ENCODE measurements around the gene LLGL1. TPM values are rescaled to one million over a fixed set of nuclear protein-coding genes. Genes with fewer than 3 reads are reported as not detected.

LLGL1 gene
- total RNA-seq, 1 experiment from 2014 or later = 65.0 TPM

DNA sequence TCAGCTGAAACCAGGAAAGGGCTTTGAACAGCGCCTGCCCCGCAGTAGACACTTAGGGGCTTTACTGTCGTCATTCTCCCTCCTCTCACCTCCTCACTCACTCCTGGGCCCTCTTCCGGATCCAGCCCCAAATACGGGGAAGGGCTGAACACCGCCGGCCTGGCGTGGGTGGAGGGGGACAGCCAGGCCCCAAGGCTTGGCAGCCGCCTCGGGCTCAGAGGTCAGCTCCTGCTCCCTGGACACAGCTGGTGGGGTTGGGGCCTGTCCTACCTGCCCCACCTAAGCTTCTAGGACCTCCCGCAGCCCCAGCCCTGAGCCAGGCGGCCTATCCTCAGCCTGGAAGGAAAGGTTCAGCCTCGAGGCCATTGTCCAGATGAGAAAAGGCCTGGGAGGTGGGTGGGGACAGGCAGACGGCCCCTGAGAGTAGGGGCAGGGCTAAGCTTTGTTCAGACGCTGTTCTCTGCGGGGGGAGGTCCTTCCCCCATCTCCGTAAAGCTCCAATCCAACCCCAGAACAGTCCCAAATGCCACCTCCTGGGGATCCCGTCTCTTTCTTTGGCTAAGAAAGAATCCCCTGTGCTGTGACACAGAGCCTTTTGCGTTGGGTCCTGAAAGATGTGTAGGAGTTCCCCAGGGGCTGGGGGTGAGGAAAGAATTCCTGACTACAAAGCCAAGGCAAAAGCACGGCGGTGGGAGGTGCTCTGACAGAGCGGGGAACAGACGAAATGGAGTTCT lies 881 bp upstream of the LLGL1 start:
- DNase-seq = peak; percentile 98
- TF ChIP-seq, protein P1, sequence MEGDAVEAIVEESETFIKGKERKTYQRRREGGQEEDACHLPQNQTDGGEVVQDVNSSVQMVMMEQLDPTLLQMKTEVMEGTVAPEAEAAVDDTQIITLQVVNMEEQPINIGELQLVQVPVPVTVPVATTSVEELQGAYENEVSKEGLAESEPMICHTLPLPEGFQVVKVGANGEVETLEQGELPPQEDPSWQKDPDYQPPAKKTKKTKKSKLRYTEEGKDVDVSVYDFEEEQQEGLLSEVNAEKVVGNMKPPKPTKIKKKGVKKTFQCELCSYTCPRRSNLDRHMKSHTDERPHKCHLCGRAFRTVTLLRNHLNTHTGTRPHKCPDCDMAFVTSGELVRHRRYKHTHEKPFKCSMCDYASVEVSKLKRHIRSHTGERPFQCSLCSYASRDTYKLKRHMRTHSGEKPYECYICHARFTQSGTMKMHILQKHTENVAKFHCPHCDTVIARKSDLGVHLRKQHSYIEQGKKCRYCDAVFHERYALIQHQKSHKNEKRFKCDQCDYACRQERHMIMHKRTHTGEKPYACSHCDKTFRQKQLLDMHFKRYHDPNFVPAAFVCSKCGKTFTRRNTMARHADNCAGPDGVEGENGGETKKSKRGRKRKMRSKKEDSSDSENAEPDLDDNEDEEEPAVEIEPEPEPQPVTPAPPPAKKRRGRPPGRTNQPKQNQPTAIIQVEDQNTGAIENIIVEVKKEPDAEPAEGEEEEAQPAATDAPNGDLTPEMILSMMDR (conservative IDR thresholded peaks at IDR 0.05) = no peak
- peak overlapping the region; percentile 100 for H3K27ac Mint-ChIP-seq
- H4K8ac ChIP-seq (replicated peaks; ENCODE audit: insufficient read length, low read depth, low read length) = no peak overlapping the region
- H4K91ac ChIP-seq (ENCODE audit: insufficient read length, low read depth, low read length) = no peak overlapping the region
- H3K18ac ChIP-seq (ENCODE audit: insufficient read length, low read depth, low read length) = peak overlapping the region; percentile 88
- no peaks in the 10 kb centered on the region for H3K9me3 ChIP-seq (ENCODE audit: control insufficient read depth, low read depth, low read length)
- peak overlapping the region; percentile 78 to 96 for H3K4me3 Mint-ChIP-seq
- no peak overlapping the region for H2BK120ac ChIP-seq (ENCODE audit: low read depth, low read length, poor library complexity, severe bottlenecking)
- H3K79me2 ChIP-seq (ENCODE audit: insufficient read depth, low read length) = peaks cover 21% of the 10 kb centered on the region; the same call in 1 of the 2 replicates
- H4K20me1 ChIP-seq (ENCODE audit: control insufficient read depth, insufficient read depth, insufficient read length) = no peaks in the 10 kb centered on the region
- H2BK20ac ChIP-seq (ENCODE audit: low read depth, low read length, poor library complexity, severe bottlenecking) = no peak overlapping the region
- no peaks in the 10 kb centered on the region for H3K27me3 ChIP-seq (ENCODE audit: insufficient read depth, low read length)
- peaks cover 22 to 28% of the 10 kb centered on the region in 2 experiments for H3K4me1 Mint-ChIP-seq
- peak overlapping the region; percentile 94 for H3K14ac ChIP-seq (ENCODE audit: insufficient read depth, low read length)
- H3K9ac ChIP-seq (ENCODE audit: extremely low read depth, insufficient read length, low read length) = peak overlapping the region; percentile 56
- H3K4me1 ChIP-seq (ENCODE audit: insufficient read depth, low read length) = peaks cover 3% of the 10 kb centered on the region; the same call in 1 of the 2 replicates
- H2BK15ac ChIP-seq (ENCODE audit: low read depth, low read length) = no peak overlapping the region
- no peaks in the 10 kb centered on the region; a peak in 1 of 5 replicates for H3K9me3 Mint-ChIP-seq
- peak overlapping the region; percentile 11 for H3T11ph ChIP-seq (ENCODE audit: low read length)
- peaks cover 9% of the 10 kb centered on the region for H3K79me1 ChIP-seq (ENCODE audit: insufficient read depth, low read depth, low read length, poor library complexity, severe bottlenecking)
- H3K56ac ChIP-seq (ENCODE audit: insufficient read length, low read depth, low read length) = no peak overlapping the region
- peak overlapping the region; percentile 93 for H3K27ac ChIP-seq (ENCODE audit: insufficient read length, low read depth, low read length)
- H2AFZ ChIP-seq (ENCODE audit: low read length) = no peak overlapping the region
- H3K4me2 ChIP-seq (ENCODE audit: insufficient read depth, insufficient read length, low read length) = peak overlapping the region; percentile 81
- H4K5ac ChIP-seq (ENCODE audit: insufficient read length, low read depth, low read length) = no peak overlapping the region
- no peak overlapping the region for H2BK5ac ChIP-seq (ENCODE audit: insufficient read length, low read length)
- H3K27me3 Mint-ChIP-seq (ENCODE audit: low read depth) = no peaks in the 10 kb centered on the region
- H3K4ac ChIP-seq (ENCODE audit: low read depth, low read length) = no peak overlapping the region; the same call in 1 of the 2 replicates
- WGBS (ENCODE audit: extremely low coverage, insufficient read length, low lambda C conversion rate) = no CpG with 5 or more reads among the region's 23 CpGs
- H3K36me3 Mint-ChIP-seq (ENCODE audit: insufficient read depth in 1 of 3, low read depth in 3 of 3) = peaks cover 2 to 5% (median 4%) of the 10 kb centered on the region in 3 experiments; a peak in 3 of 7 replicates
- H2BK12ac ChIP-seq (ENCODE audit: insufficient read length, low read depth, low read length) = no peak overlapping the region
- H3K23me2 ChIP-seq (ENCODE audit: insufficient read length, low read depth, low read length, poor library complexity, severe bottlenecking) = peaks cover 11% of the 10 kb centered on the region
- no peak overlapping the region for H2AK5ac ChIP-seq (ENCODE audit: insufficient read length, low read length)
- no peak overlapping the region for H3K23ac ChIP-seq (ENCODE audit: insufficient read length, low read depth, low read length)

All from H9 (cell line).